GM19324 (cell line): Measurements from ENCODE around the gene PSMA3.

Source experiments
- ATAC-seq: cut with Tn5 transposase; IDR thresholded peaks from one replicate; pipeline ENCODE4 v1.9.1; 2021; ENCODE audit warnings: mild to moderate bottlenecking, moderate library complexity; ENCODE audit not compliant: unreplicated experiment, low FRiP score

PSMA3 gene

DNA sequence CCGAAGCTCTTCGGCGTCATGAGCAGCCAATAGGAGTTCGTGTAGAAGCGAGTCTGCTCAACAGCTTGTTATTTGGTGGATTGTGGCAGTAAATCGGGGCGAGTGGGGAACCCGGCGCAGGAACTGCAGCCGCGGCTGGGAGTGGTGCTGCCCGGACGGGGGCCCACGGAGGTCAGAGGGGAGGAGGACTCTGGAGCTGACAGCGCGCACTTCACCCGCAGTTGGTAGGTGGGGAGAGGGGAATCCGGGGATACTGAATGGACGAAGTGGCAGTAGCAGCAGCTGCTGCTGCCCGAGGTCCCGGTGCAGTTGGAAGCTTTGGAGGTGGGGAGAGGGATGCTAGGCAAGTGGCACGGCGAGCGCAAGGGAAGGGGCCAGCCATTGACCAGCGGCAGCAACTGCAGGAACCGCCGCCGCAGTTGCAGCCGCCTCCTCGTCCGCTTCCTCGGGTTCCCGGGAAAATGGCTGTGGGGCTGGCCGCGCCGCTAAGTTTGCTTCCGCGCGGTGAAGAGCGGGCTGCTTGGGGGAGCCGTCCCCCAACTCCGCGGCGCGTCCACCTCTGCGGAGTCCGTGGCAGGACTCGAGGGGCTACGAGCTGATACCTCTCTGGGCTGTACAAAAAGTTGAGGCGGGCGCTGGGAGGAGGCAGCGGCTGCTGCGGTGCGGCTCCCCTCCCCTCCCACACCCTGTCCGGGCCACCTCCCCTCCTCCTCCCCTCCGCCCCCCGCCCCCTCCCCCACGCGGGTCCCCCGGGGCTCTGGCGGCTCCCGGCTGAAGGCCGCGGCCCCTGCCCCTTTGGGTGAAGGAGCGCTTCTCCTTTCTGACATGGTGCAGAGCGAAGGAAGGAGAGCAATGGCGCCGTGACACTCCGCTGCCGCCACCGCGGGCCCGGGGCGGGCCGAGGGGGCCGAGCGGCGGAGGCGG lies 54.1 kb downstream of the PSMA3 start, which contains the start of gene ARID4A:
ARID4A (plus strand) TSS at position 79 of the 924 bp plus-strand sequence. CDS start 1,300 bp downstream, outside the sequence.
- no peak for ATAC-seq

DNA sequence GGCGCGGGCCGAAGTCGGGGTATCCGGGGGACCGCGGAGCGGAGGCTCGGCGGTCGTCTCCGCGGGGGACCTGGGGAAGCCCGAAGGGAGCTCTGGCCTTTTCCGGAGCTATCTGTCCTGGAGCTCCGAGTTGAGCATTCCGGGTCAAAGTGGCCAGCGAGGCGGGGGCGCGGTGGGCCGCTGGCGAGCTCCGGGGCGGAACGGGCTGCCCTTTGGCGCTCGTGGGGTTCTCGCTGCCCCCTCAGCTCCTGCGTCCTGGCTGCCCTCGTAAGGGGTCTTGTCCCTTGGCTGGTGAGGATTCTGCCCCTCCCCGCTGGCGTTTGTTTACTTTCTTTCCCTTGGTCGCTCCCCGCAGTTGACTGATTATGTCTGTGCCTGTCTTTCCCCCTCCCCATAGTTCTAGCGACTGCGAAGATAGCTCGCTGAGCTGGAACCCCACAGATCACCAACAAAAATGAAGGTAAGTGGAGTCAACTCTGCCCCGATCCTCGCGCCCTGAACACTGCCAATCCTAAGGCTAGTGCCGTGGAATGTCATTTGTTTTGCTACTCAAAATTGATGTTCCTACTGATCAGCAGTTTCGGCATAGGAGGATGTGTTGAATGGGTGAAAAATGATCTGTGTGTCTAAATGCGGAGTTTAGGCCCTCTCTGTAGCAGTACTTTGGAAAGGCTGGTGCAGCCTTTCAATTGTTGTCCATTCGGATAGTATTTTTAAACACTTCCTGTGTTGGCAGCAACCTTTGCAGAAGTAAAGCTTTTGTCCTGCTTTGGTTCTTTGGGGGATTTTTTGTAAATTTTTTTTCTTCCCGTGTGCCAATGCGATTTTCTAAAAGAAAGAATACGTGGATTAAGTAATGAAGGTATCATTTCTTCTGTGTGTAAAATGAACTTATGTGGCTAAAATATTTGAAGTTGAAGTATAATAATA lies 55.0 kb downstream of the PSMA3 start:
- no peak for ATAC-seq

DNA sequence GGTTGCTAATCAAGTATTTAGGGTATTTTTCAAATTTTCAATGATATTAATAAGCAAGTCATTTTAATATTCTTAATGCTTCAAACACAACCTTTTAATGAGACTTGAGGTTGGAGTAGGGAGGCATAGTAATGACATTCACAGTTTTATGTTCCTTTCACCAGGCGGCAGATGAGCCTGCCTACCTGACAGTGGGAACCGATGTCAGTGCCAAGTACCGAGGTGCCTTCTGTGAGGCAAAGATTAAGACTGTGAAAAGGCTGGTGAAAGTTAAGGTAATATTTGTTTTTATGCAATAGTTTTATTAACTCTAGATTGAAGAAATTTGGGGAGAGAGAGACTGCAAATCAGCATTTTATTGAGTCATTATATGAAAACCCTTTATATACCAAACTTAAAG lies 56.8 kb downstream of the PSMA3 start:
- ATAC-seq = no peak

DNA sequence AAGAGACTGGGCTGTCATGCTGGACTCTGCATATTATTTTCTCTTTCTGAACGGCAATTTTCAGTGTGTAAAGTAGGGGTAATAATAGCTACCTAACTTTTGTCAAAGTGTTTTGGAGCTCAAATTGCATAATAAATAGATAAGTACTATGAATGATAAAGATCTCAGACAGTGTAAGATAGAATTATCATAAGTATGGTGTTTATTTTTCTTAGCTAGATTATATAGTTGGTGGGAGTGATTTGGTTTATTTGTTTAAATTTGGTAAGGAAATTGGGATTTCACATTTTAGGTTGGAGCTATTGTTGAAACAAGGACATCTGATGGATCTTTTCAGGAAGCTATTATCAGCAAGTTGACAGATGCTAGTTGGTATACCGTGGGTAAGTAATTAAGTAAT lies 61.1 kb downstream of the PSMA3 start:
- no peak for ATAC-seq

DNA sequence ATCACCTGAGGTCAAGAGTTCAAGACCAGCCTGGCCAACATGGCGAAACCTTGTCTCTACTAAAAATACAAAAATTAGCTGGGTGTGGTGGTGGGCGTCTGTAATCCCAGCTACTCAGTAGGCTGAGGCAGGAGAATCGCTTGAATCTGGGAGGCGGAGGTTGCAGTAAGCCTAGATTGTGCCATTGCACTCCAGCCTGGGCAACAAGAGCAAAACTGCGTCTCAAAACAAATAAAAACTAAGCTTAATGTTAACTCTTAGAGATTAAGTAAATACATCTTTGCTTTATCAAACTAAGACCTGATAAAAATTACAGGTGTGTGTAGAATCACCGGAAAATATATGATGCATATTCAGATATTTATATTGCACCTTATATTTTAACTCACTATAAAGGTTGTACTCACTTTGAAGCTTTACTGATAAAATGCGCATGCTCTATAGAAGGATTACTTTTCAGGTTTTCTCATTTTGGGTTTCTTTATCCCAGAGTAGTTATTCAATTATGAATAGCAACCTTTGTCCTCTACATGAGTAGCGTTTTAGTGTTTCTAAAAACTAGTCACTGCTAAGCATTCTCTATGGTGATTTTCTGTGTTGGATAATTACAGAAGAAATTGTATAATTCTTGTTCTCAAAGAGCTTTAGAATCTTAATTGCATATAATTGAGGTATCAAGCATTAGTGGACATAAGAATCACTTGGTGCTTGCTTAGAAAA lies 63.1 kb downstream of the PSMA3 start:
- ATAC-seq = no peak

DNA sequence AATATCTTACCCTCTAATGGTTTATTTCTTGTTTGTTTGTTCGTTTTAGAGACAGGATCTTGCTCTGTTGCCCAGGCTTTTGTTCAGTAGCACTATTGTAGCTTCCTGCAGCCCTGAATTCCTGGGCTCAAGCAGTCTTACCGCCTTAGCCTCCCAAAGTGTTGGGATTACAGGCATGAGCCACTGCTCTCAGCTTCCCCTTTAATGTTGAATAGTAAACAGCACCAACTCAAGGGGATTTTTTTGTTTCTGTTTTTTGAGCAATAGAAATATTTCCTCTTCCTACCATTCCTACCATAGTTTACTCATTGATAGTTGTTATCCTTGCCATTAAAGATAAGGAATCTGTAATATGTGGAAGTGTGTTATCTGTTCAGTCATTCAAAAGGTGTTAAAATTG lies 64.4 kb downstream of the PSMA3 start:
- ATAC-seq = no peak

DNA sequence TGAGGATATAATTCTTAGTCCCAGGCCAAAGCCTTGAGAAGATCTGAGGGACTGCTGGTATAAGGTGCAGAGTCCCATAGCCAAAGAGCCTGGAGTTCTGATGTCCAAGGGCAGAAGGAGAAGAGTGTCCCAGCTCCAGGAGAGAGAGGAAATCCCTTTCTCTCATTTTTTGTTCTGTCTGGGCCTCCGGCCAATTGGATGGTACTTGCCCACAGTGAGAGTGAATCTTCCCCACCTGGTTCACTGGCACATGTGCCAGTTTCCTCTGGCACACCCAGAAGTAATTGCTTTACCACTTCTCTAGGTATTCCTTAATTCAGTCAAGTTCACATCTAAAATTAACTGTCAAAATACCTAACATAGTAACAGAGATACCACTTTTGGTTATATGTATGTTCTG lies 69.1 kb downstream of the PSMA3 start:
- ATAC-seq = no peak

DNA sequence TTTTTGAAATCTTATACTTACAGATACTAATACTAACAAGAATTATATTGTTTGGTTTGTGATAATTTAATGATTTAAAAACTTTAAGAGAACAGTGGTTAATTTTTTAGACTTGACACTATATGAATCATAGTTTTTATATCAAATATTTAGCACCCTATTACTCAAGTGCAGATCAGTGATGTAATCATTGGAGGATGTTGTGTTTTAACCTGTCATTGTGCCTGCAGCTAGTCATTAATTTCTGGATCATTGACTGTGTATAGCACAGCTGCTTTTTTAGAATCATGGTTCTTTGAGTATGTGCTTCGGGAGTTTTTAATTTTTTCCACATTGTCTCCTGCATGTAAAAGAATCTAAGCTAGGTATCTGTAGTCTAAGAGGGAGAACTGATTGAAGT lies 71.0 kb downstream of the PSMA3 start:
- no peak for ATAC-seq
